DND-41 (cell line): Measurements from ENCODE around the gene GLT8D2.

Source experiments
- EZH2 ChIP-seq: IDR thresholded peaks from 3 replicates; pipeline ENCODE4 v1.6.1; 2012; ENCODE audit warnings: borderline replicate concordance, low read depth, mild to moderate bottlenecking, moderate library complexity, low read length, inconsistent platforms; ENCODE audit not compliant: severe bottlenecking
- TF ChIP-seq, protein P1 (sequence below): IDR thresholded peaks from 2 replicates; pipeline ENCODE4 v1.5.1; 2012; ENCODE audit warnings: borderline replicate concordance, low read length, moderate library complexity, mild to moderate bottlenecking; ENCODE audit not compliant: poor library complexity, severe bottlenecking; ENCODE audit errors: extremely low read depth

DNA sequence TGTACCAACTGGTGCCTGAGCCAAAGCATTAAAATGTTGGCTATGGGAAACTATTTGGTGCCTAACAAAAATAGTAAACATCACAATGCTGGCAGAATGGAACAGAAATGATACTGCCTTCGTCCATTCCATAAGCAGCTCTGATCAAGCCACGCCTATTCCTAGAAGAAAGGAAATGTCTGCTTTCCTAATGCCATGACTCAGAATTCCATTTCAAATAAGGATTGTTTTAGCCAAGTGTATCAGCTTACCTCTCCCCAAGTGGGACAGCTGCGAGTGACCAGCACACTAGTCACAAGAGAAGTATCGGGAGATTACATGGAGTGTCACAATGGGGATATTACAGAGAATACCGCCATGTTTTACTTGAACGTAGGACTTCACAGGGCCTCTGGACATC is 38.7 kb downstream of the GLT8D2 start:
- TF ChIP-seq, protein P1, sequence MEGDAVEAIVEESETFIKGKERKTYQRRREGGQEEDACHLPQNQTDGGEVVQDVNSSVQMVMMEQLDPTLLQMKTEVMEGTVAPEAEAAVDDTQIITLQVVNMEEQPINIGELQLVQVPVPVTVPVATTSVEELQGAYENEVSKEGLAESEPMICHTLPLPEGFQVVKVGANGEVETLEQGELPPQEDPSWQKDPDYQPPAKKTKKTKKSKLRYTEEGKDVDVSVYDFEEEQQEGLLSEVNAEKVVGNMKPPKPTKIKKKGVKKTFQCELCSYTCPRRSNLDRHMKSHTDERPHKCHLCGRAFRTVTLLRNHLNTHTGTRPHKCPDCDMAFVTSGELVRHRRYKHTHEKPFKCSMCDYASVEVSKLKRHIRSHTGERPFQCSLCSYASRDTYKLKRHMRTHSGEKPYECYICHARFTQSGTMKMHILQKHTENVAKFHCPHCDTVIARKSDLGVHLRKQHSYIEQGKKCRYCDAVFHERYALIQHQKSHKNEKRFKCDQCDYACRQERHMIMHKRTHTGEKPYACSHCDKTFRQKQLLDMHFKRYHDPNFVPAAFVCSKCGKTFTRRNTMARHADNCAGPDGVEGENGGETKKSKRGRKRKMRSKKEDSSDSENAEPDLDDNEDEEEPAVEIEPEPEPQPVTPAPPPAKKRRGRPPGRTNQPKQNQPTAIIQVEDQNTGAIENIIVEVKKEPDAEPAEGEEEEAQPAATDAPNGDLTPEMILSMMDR, result no peak
- TF ChIP-seq EZH2, result no peak
